Skeletal muscle cell (primary cell): Measurements from ENCODE around the gene SARNP.
"Not testable (repeated sequence)": the region's sequence is repeated elsewhere in the genome, so short reads cannot be mapped to it uniquely, and the experiment has no call there.

ENCODE experiments used
- DNase-seq: peaks from one replicate; pipeline ENCODE4 v3.0.0-alpha.2; 2010; ENCODE audit warnings: low read depth
- H3K4me3 ChIP-seq: 2 replicates; pipeline ENCODE4 v1.5.1; 2011; ENCODE audit warnings: low read depth, mild to moderate bottlenecking, control low read depth, low read length, moderate library complexity

Gene SARNP

GRCh38 chr12:55840581-55841351 is 23.2 kb upstream of the SARNP start:
- H3K4me3 ChIP-seq, result no peak overlapping the region
- no peak for DNase-seq

DNA sequence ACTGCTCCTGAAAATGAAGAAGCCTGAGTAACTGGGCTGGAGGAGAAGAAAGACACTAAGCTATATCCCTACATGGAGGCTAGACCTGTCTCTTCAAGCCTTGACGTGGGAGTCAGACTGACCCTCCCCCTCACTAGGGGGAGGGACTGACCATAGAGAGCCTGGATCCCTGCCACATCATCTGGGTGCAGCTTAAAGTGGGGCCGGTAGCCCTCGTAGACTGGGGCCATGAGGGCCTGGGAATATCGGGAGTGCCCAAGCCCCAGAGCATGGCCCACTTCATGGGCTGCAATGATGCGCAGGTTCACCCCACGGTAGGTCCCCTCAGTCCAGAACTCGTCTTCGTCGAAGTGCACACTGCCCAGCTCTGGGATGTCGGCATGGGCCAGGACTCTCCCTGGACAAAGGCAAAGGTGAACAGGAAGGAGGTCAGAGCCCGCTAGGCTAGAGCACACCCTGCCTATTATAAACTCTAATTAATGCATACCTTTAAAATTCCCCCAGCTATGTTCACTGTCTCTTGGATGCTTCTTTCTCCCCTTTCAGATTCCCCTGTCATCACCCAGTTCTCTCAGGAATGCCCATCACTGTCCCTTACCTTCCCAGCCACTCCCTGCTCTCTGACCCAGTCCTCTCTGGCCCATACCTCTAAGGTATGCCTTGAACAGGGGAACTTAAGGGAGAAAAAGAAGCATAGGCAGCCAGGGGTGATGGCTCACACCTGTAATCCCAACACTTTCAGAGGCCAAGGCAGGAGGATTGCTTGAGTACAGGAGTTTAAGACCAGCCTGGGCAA is 22.0 kb upstream of the SARNP start:
- DNase-seq, result no peak
- H3K4me3 ChIP-seq, result no peak overlapping the region

DNA sequence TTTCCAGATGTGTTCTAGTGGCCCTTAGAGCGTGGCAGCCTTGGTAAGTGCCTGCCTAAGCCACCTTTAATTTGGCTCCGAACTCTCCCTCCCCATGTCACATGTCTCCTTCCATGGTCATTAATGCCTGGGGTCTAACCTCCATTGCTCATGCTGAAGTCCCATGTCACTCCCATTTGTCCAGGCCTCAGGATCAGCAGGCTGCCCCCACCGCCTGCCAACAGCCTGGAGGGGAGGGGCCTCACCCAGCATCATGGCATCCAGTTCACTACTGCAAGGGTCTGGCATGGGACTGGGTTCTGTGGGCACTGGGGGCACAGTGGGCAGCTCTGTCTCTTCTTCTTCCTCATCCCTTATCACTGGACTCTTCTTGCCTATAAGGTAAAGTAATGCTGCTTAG is 20.8 kb upstream of the SARNP start:
- DNase-seq, result no peak
- no peak overlapping the region for H3K4me3 ChIP-seq

DNA sequence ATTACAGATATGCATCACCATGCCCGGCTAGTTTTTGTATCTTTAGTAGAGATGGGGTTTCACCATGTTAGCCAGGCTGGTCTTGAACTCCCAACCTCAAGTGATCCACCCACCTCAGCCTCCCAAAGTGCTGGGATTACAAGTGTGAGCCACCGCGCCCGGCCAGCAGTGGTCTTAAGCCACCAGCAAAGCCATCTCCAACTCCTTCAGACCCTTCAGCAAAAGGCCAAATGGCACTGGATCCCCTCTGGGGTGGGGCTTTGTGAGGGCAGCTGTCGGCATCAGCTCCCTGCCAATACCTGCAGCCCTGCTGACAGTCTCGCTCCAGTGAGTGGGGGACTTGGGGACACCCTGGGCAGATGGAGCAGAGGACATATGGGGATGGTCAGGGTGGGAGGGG is 16.9 kb upstream of the SARNP start:
- not testable (repeated sequence) for H3K4me3 ChIP-seq, DNase-seq

- no peak for DNase-seq
- no peak overlapping the region for H3K4me3 ChIP-seq
These were observed 15.5 kb upstream of the SARNP start for GRCh38 chr12:55833056-55833455.

DNA sequence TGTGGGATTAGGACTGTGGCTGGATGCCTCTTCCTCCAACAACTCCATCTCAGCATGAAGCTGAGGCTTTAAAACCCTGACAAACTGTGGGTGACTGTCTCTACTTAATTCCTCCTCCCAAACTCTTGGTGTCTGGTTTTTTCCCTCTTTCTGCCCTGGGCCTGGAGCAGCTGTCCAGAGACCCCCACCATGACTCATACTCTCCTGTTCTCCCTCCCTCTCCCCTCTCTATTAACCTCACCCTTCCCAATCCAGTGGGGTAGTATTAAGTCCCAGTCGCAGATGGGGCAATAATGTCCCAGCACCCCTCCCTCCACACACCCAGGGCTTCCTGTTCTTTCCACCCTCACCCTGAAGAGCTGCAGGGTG is 13.9 kb upstream of the SARNP start:
- DNase-seq, result no peak
- H3K4me3 ChIP-seq, result peak overlapping the region; percentile 87

DNA sequence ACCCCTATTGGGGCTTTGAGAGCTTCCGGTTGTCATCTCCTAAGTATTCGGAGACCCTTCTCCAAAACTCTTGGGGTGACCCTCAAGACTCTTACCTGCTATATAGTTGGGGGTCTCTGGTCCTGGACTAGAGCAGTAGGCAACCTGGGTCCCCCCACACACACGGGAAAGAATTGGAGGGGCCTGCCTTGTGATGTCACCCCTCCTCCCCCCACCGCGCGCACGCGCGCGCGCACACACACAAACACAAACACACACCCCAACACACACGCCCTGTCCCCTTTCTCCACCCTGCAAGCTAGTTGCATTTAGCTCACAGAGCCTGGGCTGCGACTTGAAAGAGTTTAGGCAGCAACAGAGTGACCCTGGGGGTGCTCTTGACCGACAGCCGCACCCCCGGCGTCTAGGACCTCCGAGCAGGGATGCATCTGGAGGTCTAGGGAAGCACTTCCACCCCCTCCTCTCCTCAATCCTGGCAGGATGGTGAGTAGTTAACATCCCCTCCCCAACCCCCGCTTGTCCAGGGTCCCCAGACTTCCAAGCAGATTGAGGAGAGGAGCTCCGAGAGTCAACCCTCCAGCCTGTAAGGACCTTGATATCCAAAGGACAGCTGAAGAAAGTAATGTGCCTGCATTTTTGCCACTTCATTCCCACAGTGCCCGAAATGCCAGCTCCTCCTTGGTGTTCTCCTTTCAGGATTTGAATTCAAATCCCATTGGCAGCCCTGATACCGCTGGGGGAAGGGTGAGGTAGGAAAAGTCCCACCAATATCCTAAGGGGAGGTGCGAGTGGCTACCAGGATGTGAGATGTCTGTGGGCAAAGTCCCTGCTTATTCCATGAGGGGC is 13.3 kb upstream of the SARNP start:
- peak; percentile 41 for DNase-seq

DNA sequence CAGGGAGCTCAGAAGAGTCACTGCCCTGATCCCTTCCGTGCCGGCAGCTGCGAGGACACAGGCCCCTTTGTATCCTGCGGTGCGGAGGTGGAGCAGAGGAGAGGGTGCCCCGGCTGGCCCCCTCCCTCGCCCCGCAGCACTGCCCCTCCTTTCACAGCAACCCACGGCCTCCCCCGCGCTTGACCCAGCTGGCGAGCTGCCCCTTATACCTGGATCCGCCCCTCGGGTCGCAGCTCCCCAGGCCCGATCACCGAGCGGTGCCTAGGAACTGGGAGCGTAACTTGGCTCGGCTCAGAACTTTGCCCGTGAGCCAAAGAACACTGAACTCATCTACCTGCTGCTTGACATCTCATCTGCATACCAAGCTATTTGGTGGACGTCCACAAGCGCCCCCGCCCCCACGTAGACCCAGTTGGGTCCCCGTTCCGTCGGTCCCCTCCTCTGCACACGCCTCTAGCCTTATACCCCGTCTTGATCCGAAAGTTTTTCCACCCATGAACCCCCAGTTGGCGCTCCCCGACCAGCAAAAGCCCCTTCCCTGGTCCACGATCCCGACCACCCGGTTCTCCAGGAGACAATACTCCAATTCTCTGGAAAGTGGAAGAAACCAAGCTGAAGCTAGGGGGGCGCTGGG is 12.6 kb upstream of the SARNP start:
- no peak for DNase-seq
- peak overlapping the region; percentile 87 for H3K4me3 ChIP-seq

More for the DNA sequence above, 13.3 kb upstream of the SARNP start:
- H3K4me3 ChIP-seq, result peak overlapping the region; percentile 87

GRCh38 chr12:55828357-55828756 is 10.8 kb upstream of the SARNP start:
- H3K4me3 ChIP-seq, result peak overlapping the region; percentile 87
- DNase-seq, result no peak

DNA sequence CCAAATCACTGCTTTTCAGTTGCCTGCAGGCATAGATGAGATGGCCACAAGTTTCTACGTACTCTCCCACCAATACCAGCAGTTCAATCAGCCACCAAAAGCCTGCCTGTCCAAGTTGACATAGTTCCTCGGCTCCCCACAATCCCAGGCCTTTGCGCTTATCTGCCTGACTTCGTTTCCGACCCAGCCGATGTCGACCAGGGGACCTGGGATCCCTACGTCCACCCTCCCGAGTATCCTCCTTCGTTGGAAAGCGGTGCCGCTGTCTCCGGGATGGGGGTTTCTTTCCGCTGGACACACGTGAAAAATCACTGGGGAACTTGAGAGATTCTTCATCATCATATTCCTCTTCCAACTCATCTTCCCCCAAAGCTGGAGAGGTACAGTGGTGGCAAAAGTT is 10.3 kb upstream of the SARNP start:
- H3K4me3 ChIP-seq, result no peak overlapping the region
- no peak for DNase-seq

GRCh38 chr12:55824726-55825125 is 7.2 kb upstream of the SARNP start:
- no peak overlapping the region for H3K4me3 ChIP-seq
- DNase-seq, result no peak

GRCh38 chr12:55823419-55823818 is 5.9 kb upstream of the SARNP start:
- H3K4me3 ChIP-seq, result no peak overlapping the region
- DNase-seq, result no peak

DNA sequence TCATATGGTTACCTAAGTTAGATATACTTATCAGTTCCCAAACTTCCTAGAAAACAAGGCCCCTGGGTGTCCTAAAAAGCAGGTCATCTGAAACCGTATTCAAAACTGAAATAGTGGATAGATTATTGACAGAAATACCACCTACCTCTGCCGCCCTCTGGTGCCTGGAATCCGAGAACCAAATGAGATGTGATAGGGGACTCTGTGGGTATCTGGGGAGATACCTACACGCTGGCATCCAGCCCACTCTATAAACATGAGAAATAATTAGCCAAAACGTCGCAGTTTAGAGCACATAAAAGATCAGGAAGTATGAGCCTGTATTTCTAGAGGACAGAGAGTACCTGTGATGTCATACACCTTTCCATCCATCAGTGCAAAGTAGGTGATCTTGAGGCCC is 4.7 kb upstream of the SARNP start:
- no peak overlapping the region for H3K4me3 ChIP-seq
- DNase-seq, result no peak

- DNase-seq, result no peak
- H3K4me3 ChIP-seq, result no peak overlapping the region
These were observed 3.2 kb upstream of the SARNP start for GRCh38 chr12:55820679-55821078.

DNA sequence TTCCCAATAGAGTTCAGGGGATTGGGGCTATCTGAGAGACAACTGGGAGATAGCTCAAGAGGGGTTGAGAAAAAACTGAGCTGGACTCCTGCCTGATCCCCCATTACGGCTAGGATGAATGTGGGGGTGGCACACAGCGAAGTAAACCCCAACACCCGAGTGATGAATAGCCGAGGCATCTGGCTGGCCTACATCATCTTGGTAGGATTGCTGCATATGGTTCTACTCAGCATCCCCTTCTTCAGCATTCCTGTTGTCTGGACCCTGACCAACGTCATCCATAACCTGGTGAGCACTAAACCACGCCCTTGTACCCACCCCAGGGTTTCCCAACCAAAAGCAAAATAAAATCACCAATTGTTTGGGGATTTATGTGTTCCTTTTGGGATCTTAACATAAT is 1.4 kb upstream of the SARNP start:
- peak overlapping the region; percentile 60 for H3K4me3 ChIP-seq
- DNase-seq, result no peak

DNA sequence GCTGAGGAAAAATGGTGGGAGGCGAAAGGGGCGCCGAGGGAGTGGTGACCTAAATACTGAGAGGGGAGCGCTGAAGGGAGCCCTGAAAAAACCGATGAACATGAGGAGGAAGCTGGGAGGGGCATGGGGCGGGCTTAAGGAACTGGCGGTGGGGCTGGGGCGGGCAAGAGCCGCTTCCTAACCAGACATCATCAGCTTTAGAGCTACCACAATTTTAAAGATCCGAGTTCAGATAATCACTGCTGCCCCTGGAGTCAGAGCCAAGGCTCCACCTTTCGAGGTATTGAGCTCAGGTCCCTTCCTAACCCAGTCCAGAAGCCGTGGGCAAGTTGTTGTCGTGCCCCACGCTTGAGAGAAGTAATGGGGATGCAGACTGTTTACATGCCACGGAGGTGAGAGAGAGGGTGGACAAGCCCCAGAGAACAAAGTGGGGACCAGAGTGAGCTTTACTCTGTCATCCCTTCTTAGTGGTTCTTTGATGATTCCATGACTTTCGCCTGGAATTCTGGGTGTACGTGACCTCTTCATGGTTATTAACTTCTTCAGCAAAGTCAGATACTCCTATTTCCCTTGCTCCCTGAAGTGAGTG is 710 bp upstream of the SARNP start:
- H3K4me3 ChIP-seq, result peak overlapping the region; percentile 60
- DNase-seq, result no peak

DNA sequence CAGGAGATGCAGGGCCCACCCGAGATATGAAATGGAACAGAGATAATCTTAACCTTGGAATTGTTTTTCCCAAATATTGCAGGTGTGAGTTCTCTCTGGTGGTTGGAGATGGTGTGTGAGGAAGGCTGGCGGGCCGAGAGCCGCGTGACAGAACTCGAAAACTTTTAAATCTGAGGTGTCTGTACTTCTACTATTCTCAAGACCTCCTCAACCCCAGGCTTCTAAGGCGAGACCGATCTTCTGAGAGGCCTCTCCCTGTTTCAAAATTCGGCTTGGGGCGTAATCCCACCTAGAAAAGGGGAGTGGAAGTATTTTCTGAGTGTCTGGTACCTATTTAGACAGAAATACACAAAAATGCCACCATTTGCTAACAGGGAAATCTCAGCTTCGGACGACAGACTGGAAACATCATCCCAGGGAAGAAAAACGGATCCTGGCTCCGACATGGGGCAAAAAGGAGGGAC is 611 bp downstream of the SARNP start:
- no peak for DNase-seq
- H3K4me3 ChIP-seq, result peak overlapping the region; percentile 59

GRCh38 chr12:55815473-55815872 is 2.1 kb downstream of the SARNP start:
- H3K4me3 ChIP-seq, result peak overlapping the region; percentile 59
- DNase-seq, result no peak

DNA sequence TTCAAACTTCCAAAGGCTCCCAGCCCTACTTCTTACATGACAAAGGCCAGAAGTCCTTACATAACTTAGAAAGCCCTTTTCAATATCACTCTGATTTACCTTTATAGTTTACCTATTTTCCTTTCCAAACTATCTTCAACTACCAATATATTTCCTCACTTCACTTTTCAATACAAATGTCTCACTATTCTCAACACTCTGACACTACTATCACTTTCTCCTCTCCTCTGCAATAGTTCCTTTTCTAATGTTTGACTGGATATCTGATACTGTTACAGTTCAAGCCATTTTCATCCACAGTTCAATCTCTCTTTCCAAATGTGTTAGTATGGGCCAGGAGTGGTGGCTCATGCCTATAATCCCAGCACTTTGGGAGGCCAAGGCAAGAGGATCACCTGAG is 3.3 kb downstream of the SARNP start:
- no peak for DNase-seq
- H3K4me3 ChIP-seq, result no peak overlapping the region
